K562 (cell line): ENCODE measurements around the gene CTSH. TPM values are rescaled to one million over a fixed set of nuclear protein-coding genes. Genes with fewer than 3 reads are reported as not detected.

Experiments
- ATAC-seq: fragments of 200-7000 bp; cut with Tn5 transposase; 3 replicates; pipeline ENCODE4 v1.9.1; 2020; ENCODE audit warnings: moderate library complexity
- BruUV-seq: library from RNA; stranded (reverse); fragments of 400-500 nt; replicated peaks from 2 replicates; lab custom pipeline; 2021; lab: Mats Ljungman, UMichigan
- CTCF ChIA-PET: fragments of 300-600 bp; formaldehyde crosslinking; extraction: SDS; loops from one replicate; lab custom pipeline; 2021; ENCODE audit warnings: low intra/inter-chr PET ratio; lab: Yijun Ruan, JAX
- POLR2A ChIA-PET: fragments of 300-600, 350-650 bp; sonication (Branson Sonifier 250); formaldehyde crosslinking; extraction: SDS; loops from one replicate; lab custom pipeline; 2021; ENCODE audit warnings: antibody characterized with exemption, inconsistent platforms; lab: Yijun Ruan, JAX
- DNase-seq, 4 experiments: peaks; one replicate each; pipeline versions ENCODE4 v3.0.0 to v3.0.0-alpha.2; 2011 to 2018; ENCODE audit warnings: low spot score in 3 of 4, mixed read lengths in 3 of 4; ENCODE audit errors: extremely low read depth in 1 of 4
- FAIRE-seq: peaks from 2 replicates; lab custom pipeline; 2011; peaks lifted over from hg19 to GRCh38; lab: Jason Lieb, UNC
- H2AFZ ChIP-seq: 2 replicates; pipeline ENCODE4 v1.6.0; 2011; ENCODE audit warnings: low read depth, low read length, control low read depth, inconsistent platforms
- H3K27ac ChIP-seq: fragments of 200-600 bp; 3 replicates; pipeline ENCODE4 v1.8.0; 2011; ENCODE audit warnings: low read depth, mild to moderate bottlenecking, control low read depth, inconsistent platforms, low read length, moderate library complexity, mixed read lengths; ENCODE audit errors: extremely low read depth
- H3K27me3 ChIP-seq, 2 experiments: fragments of 300-600 bp in 1 of 2; 2 replicates in 1 of 2; 3 replicates in 1 of 2; pipeline versions ENCODE4 v1.6.0 to v1.8.0; 2011; ENCODE audit warnings: inconsistent platforms in 2 of 2, low read length in 2 of 2, mild to moderate bottlenecking in 1 of 2, mixed read lengths in 1 of 2, moderate library complexity in 1 of 2; ENCODE audit not compliant: control insufficient read depth in 2 of 2, insufficient read depth in 2 of 2
- H3K36me3 ChIP-seq: fragments of 300-600 bp; 3 replicates; pipeline ENCODE4 v1.8.0; 2011; ENCODE audit warnings: mild to moderate bottlenecking, low read length, inconsistent platforms; ENCODE audit not compliant: control insufficient read depth, insufficient read depth
- H3K4me1 ChIP-seq, 2 experiments: fragments of 200-600 bp in 1 of 2; replicated peaks in 1 of 2; 2 replicates in 1 of 2; 3 replicates in 1 of 2; pipeline versions ENCODE4 v1.5.1 to v1.8.0; 2011; ENCODE audit warnings: inconsistent platforms in 2 of 2, low read length in 2 of 2, mild to moderate bottlenecking in 1 of 2, mixed read lengths in 1 of 2, moderate library complexity in 1 of 2; ENCODE audit not compliant: control insufficient read depth in 2 of 2, insufficient read depth in 2 of 2
- H3K4me2 ChIP-seq: 2 replicates; pipeline ENCODE4 v1.6.1; 2011; ENCODE audit warnings: low read length, control low read depth, inconsistent platforms, mixed read lengths; ENCODE audit not compliant: insufficient read depth
- H3K4me3 ChIP-seq: fragments of 200-600 bp; sonication (generic), shearing (Covaris generic); 2 replicates; pipeline ENCODE4 v1.5.1; 2016; ENCODE audit warnings: control low read depth, inconsistent platforms
- H3K79me2 ChIP-seq: fragments of 200-600 bp; 3 replicates; pipeline ENCODE4 v1.8.0; 2011; ENCODE audit warnings: low read length, inconsistent platforms; ENCODE audit not compliant: control insufficient read depth, insufficient read depth
- H3K9ac ChIP-seq, 2 experiments: 2 replicates each; pipeline versions ENCODE4 v1.6.0 to v1.6.1; 2011; ENCODE audit warnings: low read depth in 2 of 2, low read length in 2 of 2, control low read depth in 1 of 2, inconsistent platforms in 1 of 2, mild to moderate bottlenecking in 1 of 2, mixed read lengths in 1 of 2; ENCODE audit not compliant: insufficient read depth in 1 of 2
- H3K9me1 ChIP-seq: one replicate; pipeline ENCODE4 v1.6.0; 2011; ENCODE audit warnings: inconsistent platforms, mild to moderate bottlenecking, low read length, moderate library complexity; ENCODE audit not compliant: control insufficient read depth, insufficient read depth
- H3K9me3 ChIP-seq: replicated peaks from 2 replicates; pipeline ENCODE4 v1.5.1; 2011; ENCODE audit warnings: low read depth, low read length, inconsistent platforms; ENCODE audit not compliant: control insufficient read depth, insufficient read depth
- H4K20me1 ChIP-seq: replicated peaks from 2 replicates; pipeline ENCODE4 v1.6.1; 2011; ENCODE audit warnings: low read length, inconsistent platforms, mixed read lengths; ENCODE audit not compliant: control insufficient read depth, insufficient read depth
- BCL6 ChIP-seq: fragments of 250-450 bp; sonication (Bioruptor Pico); IDR thresholded peaks from 2 replicates; pipeline ENCODE4 v1.4.0; 2020
- MAFF ChIP-seq: IDR thresholded peaks from 2 replicates; pipeline ENCODE4 v1.6.1; 2012; ENCODE audit warnings: low read length, improper control_type of control experiment
- NCOA4 ChIP-seq: fragments of 450-650 bp; IDR thresholded peaks from 2 replicates; pipeline ENCODE4 v1.6.1; 2018; ENCODE audit warnings: mild to moderate bottlenecking; ENCODE audit not compliant: partially characterized antibody
- RBM14 ChIP-seq: fragments of 200-400 bp; formaldehyde crosslinking; IDR thresholded peaks from 2 replicates; pipeline ENCODE4 v1.6.1; 2018; ENCODE audit warnings: low read depth, mild to moderate bottlenecking, low read length, moderate library complexity, borderline replicate concordance; ENCODE audit not compliant: insufficient read depth
- TOE1 ChIP-seq, 2 experiments: fragments of 450-650 bp in 1 of 2; sonication (generic) in 1 of 2; formaldehyde crosslinking in 1 of 2; IDR thresholded peaks; 2 replicates each; pipeline versions ENCODE4 v1.7.1 to v1.8.0; 2016 to 2022; ENCODE audit warnings: borderline replicate concordance in 2 of 2, mild to moderate bottlenecking in 2 of 2, antibody characterized with exemption in 1 of 2, inconsistent platforms in 1 of 2, low read depth in 1 of 2, missing genetic modification reagents in 1 of 2, moderate library complexity in 1 of 2
- XRCC4 ChIP-seq: IDR thresholded peaks from one replicate; pipeline ENCODE4 v1.6.1; 2011; ENCODE audit not compliant: insufficient read depth, insufficient read length; ENCODE audit errors: extremely low read depth
- ZNF133 ChIP-seq: fragments of 250-450 bp; sonication (Bioruptor Pico); IDR thresholded peaks from 2 replicates; pipeline ENCODE4 v1.4.0; 2020; ENCODE audit warnings: mild to moderate bottlenecking
- ZNF184 ChIP-seq: sonication (generic); formaldehyde crosslinking; IDR thresholded peaks from 2 replicates; pipeline ENCODE4 v1.5.0; 2020; ENCODE audit warnings: missing genetic modification reagents
- ZNF551 ChIP-seq: fragments of 250-450 bp; sonication (Bioruptor Pico); IDR thresholded peaks from 2 replicates; pipeline ENCODE4 v1.5.0; 2021; ENCODE audit warnings: mild to moderate bottlenecking, moderate library complexity
- ZNF785 ChIP-seq: fragments of 250-450 bp; sonication (Bioruptor Pico); IDR thresholded peaks from 2 replicates; pipeline ENCODE4 v1.4.0; 2020; ENCODE audit warnings: mild to moderate bottlenecking
- WGBS: fragments of 100-300 bp; shearing (Covaris generic); methylation state at CpG from one replicate; pipeline ENCODE4 v1.1.6; 2016; ENCODE audit warnings: low coverage, mixed read lengths; ENCODE audit not compliant: insufficient coverage; ENCODE audit errors: missing lambda C conversion rate; 5-methylcytosine and 5-hydroxymethylcytosine counted together
- in situ Hi-C: fragments of 300-500 bp; cut with MboI; formaldehyde crosslinking; loops from 4 replicates; pipeline ENCODE4 v1.15.0; 2018; ENCODE audit warnings: inconsistent platforms, mixed read lengths
- intact Hi-C: fragments of 100-400 bp; cut with micrococcal nuclease; formaldehyde crosslinking; loops from 2 replicates; pipeline ENCODE4 v1.14.2; 2022
- polyA plus RNA-seq, 8 experiments: library from polyadenylated mRNA; depleted of rRNA in 4 of 8; stranded (reverse) in 5 of 8; unstranded in 3 of 8; fragments of >200 nt; fragmentation: Nextera tagmentation in 2 of 8; fragmentation: Illumina TruSeq in 1 of 8; extraction: Ambion mirVana in 2 of 8; extraction: Trizol in 1 of 8; gene quantifications; 2 replicates each; pipeline versions ENCODE4 v1.2.1 to v1.2.3, GENCODE V29; 2011 to 2014; ENCODE audit warnings: inconsistent platforms in 1 of 8, missing spikeins in 1 of 8
- total RNA-seq, 7 experiments: library from RNA; depleted of rRNA in 6 of 7; stranded (reverse); fragments of >200 nt in 6 of 7; fragmentation: Illumina TruSeq in 2 of 7; extraction: Trizol in 2 of 7; gene quantifications; 2 replicates each; pipeline versions ENCODE4 v1.2.1 to v1.2.3, GENCODE V29; 2011 to 2021; ENCODE audit warnings: low replicate concordance in 1 of 7
- TF ChIP-seq, protein P1 (sequence below): fragments of 250-450 bp; sonication (Bioruptor Pico); IDR thresholded peaks from 2 replicates; pipeline ENCODE4 v1.5.0; 2021
- TF ChIP-seq, protein P2 (sequence below): fragments of 450-650 bp; formaldehyde crosslinking; IDR thresholded peaks from 2 replicates; pipeline ENCODE4 v1.4.0; 2022; ENCODE audit warnings: missing genetic modification characterization

Gene CTSH
- total and polyA plus RNA-seq, 9 of the 15 experiments (the other 6 are each of a cell fraction or from before 2014, with no cell fraction given): 15.0 to 462 (median 173) TPM

DNA sequence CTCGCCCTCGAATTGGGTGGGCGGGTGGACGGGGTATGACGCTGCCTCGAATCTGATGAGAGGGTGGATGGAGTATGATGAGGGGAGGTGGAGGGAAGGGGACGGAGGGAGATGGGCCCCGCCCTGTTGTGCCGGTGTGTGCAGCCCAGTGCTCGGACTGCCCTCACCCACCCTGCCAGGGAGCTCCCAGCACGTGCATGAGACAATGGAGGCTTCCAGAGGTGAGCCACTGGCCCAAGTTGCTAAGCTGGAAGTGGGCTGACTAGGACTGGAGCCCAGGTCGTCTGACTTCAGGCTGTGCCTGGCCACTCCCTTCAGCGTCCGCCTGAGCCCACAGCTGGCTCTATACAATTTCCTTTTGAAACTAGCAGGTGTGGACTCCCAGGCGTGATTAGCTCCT is 47.0 kb upstream of the CTSH start:
- ChIA-PET POLR2A (interaction anchor here (0.6 to 1.7 kb wide), 4 partner anchors 10 to 79 kb away, joined by 3 read pairs; no protein-coding TSS in a partner anchor), CTCF (no interaction called here)
- no peak overlapping the region for H3K4me3 ChIP-seq
- no peak overlapping the region for H3K4me2 ChIP-seq
- DNase-seq (no peak), ATAC-seq (no peak), FAIRE-seq (no peak)
- no peaks in the 10 kb centered on the region; the same call in none of the 2 replicates for H4K20me1 ChIP-seq
- WGBS: 36% methylated on average over 9 of the region's 15 CpGs
- no TSS peak for BruUV-seq
- H3K27ac ChIP-seq: no peak overlapping the region
- no peaks in the 10 kb centered on the region for H3K36me3 ChIP-seq
- H3K9me1 ChIP-seq: no peaks in the 10 kb centered on the region
- no peaks in the 10 kb centered on the region for H3K9me3 ChIP-seq
- H2AFZ ChIP-seq: no peak overlapping the region
- peaks cover 15 to 55% of the 10 kb centered on the region in 2 experiments; a peak in 4 of 5 replicates for H3K27me3 ChIP-seq
- intact Hi-C loops: no loop called here
- H3K79me2 ChIP-seq: no peaks in the 10 kb centered on the region
- in situ Hi-C loops: no loop called here
- peaks cover 0 to 3% of the 10 kb centered on the region in 2 experiments; a peak in 1 of 5 replicates for H3K4me1 ChIP-seq
- no peak overlapping the region for H3K9ac ChIP-seq
- TF ChIP-seq, protein P1, sequence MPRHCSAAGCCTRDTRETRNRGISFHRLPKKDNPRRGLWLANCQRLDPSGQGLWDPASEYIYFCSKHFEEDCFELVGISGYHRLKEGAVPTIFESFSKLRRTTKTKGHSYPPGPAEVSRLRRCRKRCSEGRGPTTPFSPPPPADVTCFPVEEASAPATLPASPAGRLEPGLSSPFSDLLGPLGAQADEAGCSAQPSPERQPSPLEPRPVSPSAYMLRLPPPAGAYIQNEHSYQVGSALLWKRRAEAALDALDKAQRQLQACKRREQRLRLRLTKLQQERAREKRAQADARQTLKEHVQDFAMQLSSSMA (CRISPR knock-in tag): no peak
- no peak for TF ChIP-seq NCOA4
- no peak for TF ChIP-seq TOE1 (IDR thresholded peaks at IDR 0.05; ENCODE audit: borderline replicate concordance)
- TF ChIP-seq TOE1 (CRISPR knock-in tag; IDR thresholded peaks at IDR 0.05; ENCODE audit: borderline replicate concordance, low read depth): no peak
- TF ChIP-seq RBM14: no peak
- TF ChIP-seq ZNF785 (CRISPR knock-in tag): no peak
- TF ChIP-seq, protein P2, sequence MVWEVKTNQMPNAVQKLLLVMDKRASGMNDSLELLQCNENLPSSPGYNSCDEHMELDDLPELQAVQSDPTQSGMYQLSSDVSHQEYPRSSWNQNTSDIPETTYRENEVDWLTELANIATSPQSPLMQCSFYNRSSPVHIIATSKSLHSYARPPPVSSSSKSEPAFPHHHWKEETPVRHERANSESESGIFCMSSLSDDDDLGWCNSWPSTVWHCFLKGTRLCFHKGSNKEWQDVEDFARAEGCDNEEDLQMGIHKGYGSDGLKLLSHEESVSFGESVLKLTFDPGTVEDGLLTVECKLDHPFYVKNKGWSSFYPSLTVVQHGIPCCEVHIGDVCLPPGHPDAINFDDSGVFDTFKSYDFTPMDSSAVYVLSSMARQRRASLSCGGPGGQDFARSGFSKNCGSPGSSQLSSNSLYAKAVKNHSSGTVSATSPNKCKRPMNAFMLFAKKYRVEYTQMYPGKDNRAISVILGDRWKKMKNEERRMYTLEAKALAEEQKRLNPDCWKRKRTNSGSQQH: no peak
- TF ChIP-seq ZNF551 (CRISPR knock-in tag): no peak
- TF ChIP-seq ZNF133 (CRISPR knock-in tag): no peak
- no peak for TF ChIP-seq MAFF
- TF ChIP-seq ZNF184 (CRISPR knock-in tag): no peak
- TF ChIP-seq XRCC4: no peak
- no peak for TF ChIP-seq BCL6 (CRISPR knock-in tag)
